Loucy (cell line): ENCODE data around the gene NSUN3.

ENCODE experiments used
- H2AFZ ChIP-seq: fragments of 200-600 bp; sonication (generic); 2 replicates; pipeline ENCODE4 v1.6.0; 2016; ENCODE audit warnings: antibody characterized with exemption, mild to moderate bottlenecking, low read length, moderate library complexity
- H3F3A ChIP-seq: fragments of 200-600 bp; 2 replicates; pipeline ENCODE4 v1.6.0; 2016; ENCODE audit warnings: antibody characterized with exemption, low read depth, mild to moderate bottlenecking
- H3K27me3 ChIP-seq: fragments of 200-600 bp; sonication (generic); 2 replicates; pipeline ENCODE4 v1.6.1; 2014; ENCODE audit warnings: low read length, mild to moderate bottlenecking; ENCODE audit not compliant: insufficient read depth, poor library complexity, severe bottlenecking
- H3K36me3 ChIP-seq: fragments of 200-600 bp; sonication (generic); 2 replicates; pipeline ENCODE4 v1.6.1; 2016; ENCODE audit warnings: low read length; ENCODE audit not compliant: insufficient read depth
- H3K4me1 ChIP-seq: fragments of 200-600 bp; sonication (generic); 2 replicates; pipeline ENCODE4 v1.5.1; 2014; ENCODE audit warnings: low read length, mild to moderate bottlenecking; ENCODE audit not compliant: insufficient read depth, poor library complexity, severe bottlenecking
- H3K4me2 ChIP-seq: fragments of 200-600 bp; sonication (generic); 2 replicates; pipeline ENCODE4 v1.6.0; 2014; ENCODE audit warnings: antibody characterized with exemption, low read length, low read depth, mild to moderate bottlenecking; ENCODE audit not compliant: poor library complexity, severe bottlenecking
- H3K4me3 ChIP-seq: fragments of 200-600 bp; sonication (generic); 2 replicates; pipeline ENCODE4 v1.5.1; 2014; ENCODE audit warnings: low read length, mild to moderate bottlenecking, mixed read lengths; ENCODE audit not compliant: poor library complexity, severe bottlenecking
- H3K79me2 ChIP-seq: fragments of 200-600 bp; sonication (generic); 2 replicates; pipeline ENCODE4 v1.6.1; 2014; ENCODE audit warnings: low read length; ENCODE audit not compliant: insufficient read depth
- H3K9ac ChIP-seq: fragments of 200-600 bp; sonication (generic); 2 replicates; pipeline ENCODE4 v1.6.0; 2014; ENCODE audit warnings: mild to moderate bottlenecking, low read depth, low read length, moderate library complexity; ENCODE audit not compliant: poor library complexity, severe bottlenecking
- H3K9me2 ChIP-seq: fragments of 200-600 bp; sonication (generic); replicated peaks from 2 replicates; pipeline ENCODE4 v1.6.1; 2016; ENCODE audit warnings: low read depth, low read length, mixed read lengths
- H3K9me3 ChIP-seq: fragments of 200-600 bp; sonication (generic); 2 replicates; pipeline ENCODE4 v1.6.1; 2014; ENCODE audit warnings: mild to moderate bottlenecking, antibody characterized with exemption, low read length, low read depth; ENCODE audit not compliant: insufficient read depth
- H4K20me1 ChIP-seq: fragments of 200-600 bp; sonication (generic); 2 replicates; pipeline ENCODE4 v1.6.0; 2014; ENCODE audit warnings: antibody characterized with exemption, low read length, mild to moderate bottlenecking; ENCODE audit not compliant: insufficient read depth, poor library complexity, severe bottlenecking
- CTCF ChIP-seq: fragments of 200-600 bp; sonication (generic); conservative IDR thresholded peaks from 2 replicates; pipeline ENCODE4 v1.5.1; 2014; ENCODE audit warnings: mild to moderate bottlenecking, antibody characterized with exemption, low read length
- EZH2phosphoT487 ChIP-seq: fragments of 200-600 bp; IDR thresholded peaks from 2 replicates; pipeline ENCODE4 v1.6.1; 2018; ENCODE audit warnings: antibody characterized with exemption, mild to moderate bottlenecking, moderate library complexity, borderline replicate concordance

NSUN3 gene

GRCh38 chr3:94062513-94063404 is at the start of gene NSUN3, which contains the start of gene DHFR2:
Gene NSUN3 (plus strand): TSS chr3:94063061. CDS start chr3:94063127, 66 bp downstream.
Gene DHFR2 (minus strand): TSS chr3:94062916. CDS start chr3:94061511, 1,405 bp downstream.
- Histone ChIP-seq H3K79me2 (peaks cover 52% of the 10 kb centered on the region), H2AFZ (peak within 1 kb of the TSS; percentile 91), H3K9me3 (no peaks in the 10 kb centered on the region; the same call in 1 of the 2 replicates), H3K27me3 (no peaks in the 10 kb centered on the region), H3K4me2 (peak within 1 kb of the TSS; percentile 89), H4K20me1 (peaks cover 3% of the 10 kb centered on the region), H3K9me2 (no peaks in the 10 kb centered on the region), H3F3A (no peaks in the 10 kb centered on the region), H3K4me3 (peak within 1 kb of the TSS; percentile 99), H3K36me3 (0 out of 2 replicates have a peak, but pooled peaks cover 5% of the 10 kb centered on the region), H3K4me1 (peaks cover 43% of the 10 kb centered on the region), H3K9ac (peak within 1 kb of the TSS; percentile 93)
- TF ChIP-seq EZH2phosphoT487 (no peak), CTCF (no peak)

- no peak overlapping the region for H3K4me3 ChIP-seq
- H2AFZ ChIP-seq, result no peak overlapping the region
- no peaks in the 10 kb centered on the region for H3K9me3 ChIP-seq
- H3K4me2 ChIP-seq, result no peak overlapping the region
- no peaks in the 10 kb centered on the region for H3K36me3 ChIP-seq
- H3K9ac ChIP-seq, result no peak overlapping the region
- no peaks in the 10 kb centered on the region for H4K20me1 ChIP-seq
- H3K9me2 ChIP-seq, result no peaks in the 10 kb centered on the region
- H3K79me2 ChIP-seq, result no peaks in the 10 kb centered on the region
- peaks cover 3% of the 10 kb centered on the region for H3K4me1 ChIP-seq
- no peaks in the 10 kb centered on the region for H3F3A ChIP-seq
- no peaks in the 10 kb centered on the region for H3K27me3 ChIP-seq
- TF ChIP-seq EZH2phosphoT487 (no peak), CTCF (no peak)
These were observed 47.8 kb upstream of the NSUN3 start for GRCh38 chr3:94015025-94015424.

- Histone ChIP-seq H3K9ac (no peak overlapping the region), H3K9me2 (no peaks in the 10 kb centered on the region), H3K27me3 (no peaks in the 10 kb centered on the region), H3K4me1 (peaks cover 3% of the 10 kb centered on the region), H3K4me3 (no peak overlapping the region), H4K20me1 (no peaks in the 10 kb centered on the region), H3K4me2 (no peak overlapping the region), H3K36me3 (no peaks in the 10 kb centered on the region), H3K9me3 (no peaks in the 10 kb centered on the region), H3K79me2 (no peaks in the 10 kb centered on the region), H3F3A (no peaks in the 10 kb centered on the region), H2AFZ (no peak overlapping the region)
- TF ChIP-seq CTCF (no peak), EZH2phosphoT487 (no peak)
These were observed 43.2 kb upstream of the NSUN3 start for GRCh38 chr3:94019659-94020058.
